Uterus (tissue), 2 donors: Measurements from ENCODE around the gene STAMBPL1.

Experiments
- CTCF ChIP-seq, 4 experiments: fragments of 200-600 bp in 2 of 4; fragments of 450-650 bp in 2 of 4; sonication (generic) in 2 of 4; IDR thresholded peaks; one replicate each; pipeline ENCODE4 v1.5.1; 2016 to 2019; ENCODE audit warnings: antibody characterized with exemption in 4 of 4, mild to moderate bottlenecking in 2 of 4, moderate library complexity in 1 of 4
- POLR2A ChIP-seq, 2 donors: fragments of 450-650 bp; IDR thresholded peaks; one replicate each; pipeline ENCODE4 v1.6.1; 2016; ENCODE audit warnings: antibody characterized with exemption in 2 of 2, mild to moderate bottlenecking in 1 of 2, moderate library complexity in 1 of 2

GRCh38 chr10:88934900-88935672 lies 55.0 kb downstream of the STAMBPL1 start:
- TF ChIP-seq CTCF (IDR thresholded peaks at IDR 0.05) (peak; percentile 72 to 88 (median 82)), POLR2A (IDR thresholded peaks at IDR 0.05) (no peak)
